ENCODE results near the gene TBX3. TPM values are rescaled to one million over a fixed set of nuclear protein-coding genes. Genes with fewer than 3 reads are reported as not detected.
"Not testable (repeated sequence)": the region's sequence is repeated elsewhere in the genome, so short reads cannot be mapped to it uniquely, and the experiment has no call there.

TBX3 gene
- not detected for total RNA-seq

DNA sequence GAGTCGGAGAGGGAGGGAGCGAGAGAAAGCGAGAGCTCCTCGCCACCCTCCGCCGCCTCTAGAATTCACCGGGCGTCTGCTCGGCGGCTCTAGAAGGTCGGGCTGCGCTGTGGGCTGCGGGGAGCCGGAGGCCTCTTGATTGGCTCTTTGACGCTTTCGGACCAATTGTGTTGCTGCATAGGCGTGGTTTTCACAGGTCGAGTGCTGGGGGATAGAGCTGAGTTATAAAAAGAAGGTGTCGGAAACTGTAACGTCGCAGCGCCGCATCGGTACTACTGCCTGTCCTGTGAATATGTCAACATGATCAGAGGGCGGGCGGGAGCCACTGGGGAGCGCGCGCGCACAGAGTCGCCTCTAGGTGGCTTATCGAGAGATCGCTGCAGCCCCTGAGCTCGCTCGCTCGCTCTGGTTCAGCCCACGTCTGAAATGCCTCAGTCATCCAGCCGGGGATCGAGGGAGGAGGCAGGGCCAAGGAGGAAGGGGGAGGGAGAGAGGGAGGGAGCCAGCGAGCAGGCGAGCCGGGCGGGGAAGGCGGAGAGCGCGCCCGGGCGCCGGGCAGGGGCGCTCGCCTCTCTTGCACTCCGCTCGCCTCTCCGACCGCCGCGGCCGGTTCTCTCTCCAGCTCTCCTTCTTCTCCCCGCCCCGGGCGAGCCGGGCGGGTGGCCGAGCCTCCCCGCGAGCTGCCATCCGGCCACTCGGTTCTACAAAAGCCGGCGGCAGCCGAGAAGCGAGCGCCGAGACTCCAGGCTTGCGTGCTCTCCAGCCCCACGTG is at the start of gene TBX3:
Gene TBX3 (minus strand): TSS at position 78 of the 772 bp plus-strand sequence. CDS start 975 bp downstream, outside the sequence.
- Mint-ChIP-seq H3K27ac (peak within 1 kb of the TSS; percentile 69), H3K9me3 (ENCODE audit: insufficient read depth) (peaks cover 11% of the 10 kb centered on the region), H3K36me3 (ENCODE audit: low read depth) (peaks cover 7% of the 10 kb centered on the region), H3K4me3 (peak within 1 kb of the TSS; percentile 65), H3K27me3 (ENCODE audit: low read depth) (peaks cover 90% of the 10 kb centered on the region), H3K4me1 (ENCODE audit: low read depth) (peaks cover 14% of the 10 kb centered on the region)
- peak; percentile 53 for DNase-seq
- CTCF ChIA-PET = no interaction called here
- peak; percentile 63 for ATAC-seq
- POLR2A ChIA-PET = no interaction called here

DNA sequence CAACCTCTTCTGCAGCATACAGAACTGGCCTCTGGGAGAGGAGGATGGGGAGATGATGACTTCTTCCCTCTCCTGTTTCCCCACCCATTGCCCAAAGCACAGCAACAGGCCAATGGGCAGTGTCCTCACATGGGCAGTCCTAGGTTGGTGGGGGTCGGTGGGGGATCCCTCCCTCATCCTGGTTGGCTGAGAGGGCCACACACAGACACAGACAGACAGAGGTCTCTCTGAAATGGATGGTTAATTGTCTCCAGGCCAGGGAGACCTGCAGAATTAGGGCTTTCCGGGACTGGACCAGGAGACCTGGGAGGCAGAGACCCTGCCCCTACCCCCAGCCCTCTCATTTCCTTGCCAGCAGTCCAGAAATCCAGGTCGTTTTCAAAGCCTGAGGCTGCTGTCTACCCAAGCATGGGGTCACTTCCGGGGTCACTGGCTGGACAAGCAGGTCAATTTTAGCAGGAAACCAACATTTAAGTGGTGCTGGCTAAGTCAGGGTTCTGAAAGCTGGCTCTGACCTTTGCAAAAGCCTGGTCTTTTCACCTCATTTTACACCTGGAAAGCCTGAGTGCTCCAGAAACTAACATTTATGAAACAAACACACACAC is 48.6 kb upstream of the TBX3 start:
- Mint-ChIP-seq H3K4me1 (ENCODE audit: low read depth) (no peaks in the 10 kb centered on the region), H3K36me3 (ENCODE audit: low read depth) (no peaks in the 10 kb centered on the region), H3K27ac (no peak overlapping the region), H3K4me3 (no peak overlapping the region), H3K27me3 (ENCODE audit: low read depth) (peaks cover 22% of the 10 kb centered on the region), H3K9me3 (ENCODE audit: insufficient read depth) (no peaks in the 10 kb centered on the region)
- ChIA-PET CTCF (no interaction called here), POLR2A (no interaction called here)
- DNase-seq (no peak), ATAC-seq (no peak)

DNA sequence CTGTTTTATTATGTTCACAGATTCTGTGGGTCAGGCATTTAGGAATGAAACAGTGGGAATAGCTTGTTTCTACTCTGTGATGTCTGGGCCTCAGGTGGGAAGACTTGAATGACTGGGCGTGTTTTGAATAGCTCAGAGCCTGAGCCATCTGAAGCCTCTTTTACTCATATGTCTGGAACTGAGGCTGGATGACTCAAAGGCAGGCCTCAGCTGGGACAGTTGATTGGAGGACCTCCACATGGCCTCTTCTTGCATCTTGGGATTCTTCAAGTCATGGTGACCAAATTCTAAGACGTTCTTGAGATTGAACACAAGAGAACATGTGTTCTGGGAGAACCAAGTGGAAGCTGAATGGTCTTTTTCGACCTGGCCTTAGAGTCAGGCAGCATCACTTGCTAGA is 45.8 kb upstream of the TBX3 start:
- DNase-seq (no peak), ATAC-seq (no peak)
- Mint-ChIP-seq H3K9me3 (ENCODE audit: insufficient read depth) (no peaks in the 10 kb centered on the region), H3K27me3 (ENCODE audit: low read depth) (peaks cover 4% of the 10 kb centered on the region), H3K36me3 (ENCODE audit: low read depth) (no peaks in the 10 kb centered on the region), H3K27ac (no peak overlapping the region), H3K4me3 (no peak overlapping the region), H3K4me1 (ENCODE audit: low read depth) (no peaks in the 10 kb centered on the region)
- POLR2A ChIA-PET = no interaction called here
- CTCF ChIA-PET = no interaction called here

DNA sequence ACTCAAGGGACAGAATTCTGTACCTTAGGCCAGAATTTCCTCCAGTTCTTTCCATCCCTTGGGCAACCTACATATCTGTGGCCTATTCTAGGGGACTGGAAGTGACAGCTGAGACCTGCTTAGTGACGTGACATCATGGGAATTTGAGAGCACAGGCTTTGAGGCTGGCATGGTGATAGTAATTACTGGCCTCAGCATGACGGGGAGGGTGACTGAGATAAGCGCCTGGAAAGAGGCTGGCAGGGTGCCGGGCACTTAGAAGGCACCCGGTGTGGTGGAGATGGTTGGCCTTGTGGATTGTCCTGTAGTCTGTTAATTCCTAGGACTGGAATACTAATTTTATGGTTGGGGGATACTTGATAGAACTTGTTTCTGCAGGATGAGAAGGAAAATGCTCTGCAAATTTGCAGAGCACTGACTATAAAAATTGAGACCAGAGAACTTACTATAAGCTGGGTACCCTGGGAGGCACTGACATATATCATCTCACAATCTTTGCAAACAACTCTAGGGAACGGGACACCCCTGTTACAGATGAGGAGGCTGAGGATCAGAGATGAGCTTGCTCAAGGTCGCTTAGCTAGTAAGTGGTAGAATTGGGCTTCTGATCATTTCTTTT is 42.2 kb upstream of the TBX3 start:
- no peaks in the 10 kb centered on the region for H3K36me3 Mint-ChIP-seq (ENCODE audit: low read depth)
- ATAC-seq (no peak), DNase-seq (no peak)
- H3K4me1 Mint-ChIP-seq (ENCODE audit: low read depth) = no peaks in the 10 kb centered on the region
- no peak overlapping the region for H3K27ac Mint-ChIP-seq
- no peak overlapping the region for H3K4me3 Mint-ChIP-seq
- ChIA-PET CTCF (no interaction called here), POLR2A (no interaction called here)
- no peaks in the 10 kb centered on the region for H3K9me3 Mint-ChIP-seq (ENCODE audit: insufficient read depth)
- no peaks in the 10 kb centered on the region for H3K27me3 Mint-ChIP-seq (ENCODE audit: low read depth)

DNA sequence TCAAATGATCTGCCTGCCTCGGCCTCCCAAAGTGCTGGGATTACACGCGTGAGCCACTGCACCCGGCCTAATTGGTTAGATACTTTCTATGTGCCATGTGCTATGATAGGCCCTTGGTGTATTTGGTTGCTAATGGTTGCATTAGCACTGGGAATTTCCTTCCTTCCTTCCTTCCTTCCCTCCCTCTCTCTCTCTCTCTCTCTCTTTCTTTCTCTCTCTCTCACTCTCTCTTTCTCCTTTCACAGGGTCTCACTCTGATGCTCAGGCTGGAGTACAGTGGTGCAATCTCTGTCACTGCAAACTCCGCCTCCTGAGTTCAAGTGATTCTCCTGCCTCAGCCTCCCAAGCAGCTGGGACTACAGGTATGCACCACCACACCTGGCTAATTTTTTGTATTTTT is 38.2 kb upstream of the TBX3 start:
- DNase-seq; H3K9me3 Mint-ChIP-seq (ENCODE audit: insufficient read depth); H3K4me1 Mint-ChIP-seq (ENCODE audit: low read depth); H3K27ac Mint-ChIP-seq; H3K4me3 Mint-ChIP-seq; POLR2A ChIA-PET; ATAC-seq; H3K27me3 Mint-ChIP-seq (ENCODE audit: low read depth); H3K36me3 Mint-ChIP-seq (ENCODE audit: low read depth); CTCF ChIA-PET: not testable (repeated sequence)

DNA sequence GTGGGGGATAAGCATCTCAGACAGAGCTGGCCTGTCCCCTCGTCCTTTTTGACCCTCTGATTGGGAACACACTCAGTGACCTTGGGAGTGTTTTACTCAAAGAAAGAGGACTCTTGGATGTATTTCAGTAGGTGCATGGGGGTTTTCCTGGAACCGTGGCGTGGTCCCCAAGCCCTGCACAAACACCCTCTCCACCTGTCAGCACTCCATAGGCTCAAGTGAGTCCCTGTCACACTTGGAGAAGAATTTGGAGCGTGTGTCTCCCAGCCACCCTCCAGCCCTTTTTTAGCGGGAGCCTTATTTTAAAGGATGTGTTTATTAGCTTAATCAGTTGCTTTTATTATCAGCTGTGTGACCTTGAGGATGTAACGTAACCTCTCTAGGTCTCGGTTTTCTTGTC is 37.3 kb upstream of the TBX3 start:
- Mint-ChIP-seq H3K27ac (no peak overlapping the region), H3K4me3 (no peak overlapping the region), H3K4me1 (ENCODE audit: low read depth) (no peaks in the 10 kb centered on the region), H3K27me3 (ENCODE audit: low read depth) (no peaks in the 10 kb centered on the region), H3K9me3 (ENCODE audit: insufficient read depth) (peaks cover 1% of the 10 kb centered on the region), H3K36me3 (ENCODE audit: low read depth) (no peaks in the 10 kb centered on the region)
- DNase-seq = no peak
- ChIA-PET CTCF (no interaction called here), POLR2A (no interaction called here)
- no peak for ATAC-seq

DNA sequence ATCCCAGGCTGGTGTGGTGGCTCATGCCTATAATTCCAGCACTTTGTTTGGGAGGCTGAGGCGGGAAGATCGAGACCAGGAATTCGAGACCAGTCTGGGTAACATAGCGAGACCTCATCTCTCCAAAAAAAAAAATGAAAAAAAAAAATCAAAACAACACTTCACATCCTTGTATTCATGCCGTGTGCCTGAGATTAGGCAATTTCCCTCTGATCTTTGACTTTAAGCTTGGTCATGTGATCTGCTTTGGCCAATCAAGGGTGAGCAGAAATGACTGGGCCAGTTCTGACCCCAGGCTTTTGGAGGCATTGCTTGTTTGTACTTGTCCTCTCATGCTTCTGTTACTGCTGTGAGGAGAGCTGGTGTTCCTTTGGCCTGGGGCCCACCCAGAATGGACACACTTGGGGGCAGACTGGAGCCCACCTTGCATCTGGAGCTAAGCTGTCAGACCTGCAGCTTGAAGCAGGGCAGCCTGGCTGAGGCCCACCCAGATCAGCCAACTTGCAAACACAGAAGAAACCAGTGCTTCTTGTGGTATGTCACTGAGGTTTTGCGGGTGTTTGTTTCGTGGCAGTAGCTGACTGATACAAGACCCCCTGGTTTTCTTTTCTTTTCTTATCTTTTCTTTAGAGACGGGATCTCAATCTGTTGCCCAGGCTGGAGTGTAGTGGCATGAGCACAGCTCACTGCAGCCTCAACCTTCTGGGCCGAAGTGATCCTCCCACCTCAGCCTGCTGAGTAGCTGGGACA is 29.7 kb upstream of the TBX3 start:
- CTCF ChIA-PET = no interaction called here
- DNase-seq (no peak), ATAC-seq (no peak)
- Mint-ChIP-seq H3K27me3 (ENCODE audit: low read depth) (no peaks in the 10 kb centered on the region), H3K4me1 (ENCODE audit: low read depth) (no peaks in the 10 kb centered on the region), H3K36me3 (ENCODE audit: low read depth) (no peaks in the 10 kb centered on the region), H3K9me3 (ENCODE audit: insufficient read depth) (peaks cover 3% of the 10 kb centered on the region), H3K4me3 (no peak overlapping the region), H3K27ac (no peak overlapping the region)
- POLR2A ChIA-PET = no interaction called here

DNA sequence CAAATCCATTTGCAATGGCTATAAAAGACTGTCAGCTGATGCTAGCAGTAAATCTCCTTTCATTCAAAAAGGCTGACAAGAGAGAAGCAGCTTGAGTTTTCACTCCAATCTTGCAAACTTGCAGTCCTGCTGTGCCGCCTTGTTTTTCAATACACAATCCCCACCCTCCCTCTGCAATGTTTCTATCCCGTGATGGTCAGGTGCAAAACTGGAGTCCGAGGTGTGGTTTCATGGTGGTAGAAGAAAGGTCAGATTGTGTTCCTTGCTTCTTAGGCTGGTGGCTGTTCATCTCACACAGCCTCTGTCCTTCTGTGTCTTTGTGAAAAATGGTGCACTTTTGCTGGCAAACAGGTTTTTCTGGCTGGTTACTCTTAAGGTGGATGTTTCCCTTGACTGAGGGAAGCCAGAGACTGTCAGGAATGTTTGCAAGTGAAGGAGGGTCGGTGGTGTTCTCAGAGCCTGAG is 27.7 kb upstream of the TBX3 start:
- Mint-ChIP-seq H3K36me3 (ENCODE audit: low read depth) (no peaks in the 10 kb centered on the region), H3K4me1 (ENCODE audit: low read depth) (no peaks in the 10 kb centered on the region), H3K9me3 (ENCODE audit: insufficient read depth) (peaks cover 3% of the 10 kb centered on the region), H3K27me3 (ENCODE audit: low read depth) (no peaks in the 10 kb centered on the region), H3K27ac (no peak overlapping the region), H3K4me3 (no peak overlapping the region)
- ChIA-PET CTCF (no interaction called here), POLR2A (no interaction called here)
- DNase-seq (no peak), ATAC-seq (no peak)

DNA sequence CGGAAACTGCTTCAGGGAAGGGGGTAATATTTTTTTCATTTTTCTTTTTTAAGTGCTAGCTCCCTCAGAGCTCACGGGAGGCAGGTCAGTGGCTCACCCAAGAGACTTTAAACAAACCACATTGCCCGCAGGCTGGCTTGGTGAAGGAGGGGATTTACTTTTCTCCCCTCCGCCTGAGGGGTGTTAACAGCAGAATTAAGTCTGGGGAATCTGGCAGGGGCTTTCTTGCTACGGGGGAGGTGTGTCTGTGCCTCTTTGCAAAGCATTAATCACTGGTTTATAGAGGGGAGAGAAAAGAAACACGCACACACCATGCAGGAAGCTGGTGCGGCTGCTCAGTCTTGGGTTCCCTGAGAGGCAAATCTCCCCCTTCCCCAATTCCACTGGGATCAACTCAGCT is 26.2 kb upstream of the TBX3 start:
- Mint-ChIP-seq H3K9me3 (ENCODE audit: insufficient read depth) (no peaks in the 10 kb centered on the region), H3K4me1 (ENCODE audit: low read depth) (no peaks in the 10 kb centered on the region), H3K27me3 (ENCODE audit: low read depth) (no peaks in the 10 kb centered on the region), H3K27ac (no peak overlapping the region), H3K36me3 (ENCODE audit: low read depth) (no peaks in the 10 kb centered on the region), H3K4me3 (no peak overlapping the region)
- POLR2A ChIA-PET = no interaction called here
- DNase-seq = no peak
- ATAC-seq = no peak
- CTCF ChIA-PET = no interaction called here

DNA sequence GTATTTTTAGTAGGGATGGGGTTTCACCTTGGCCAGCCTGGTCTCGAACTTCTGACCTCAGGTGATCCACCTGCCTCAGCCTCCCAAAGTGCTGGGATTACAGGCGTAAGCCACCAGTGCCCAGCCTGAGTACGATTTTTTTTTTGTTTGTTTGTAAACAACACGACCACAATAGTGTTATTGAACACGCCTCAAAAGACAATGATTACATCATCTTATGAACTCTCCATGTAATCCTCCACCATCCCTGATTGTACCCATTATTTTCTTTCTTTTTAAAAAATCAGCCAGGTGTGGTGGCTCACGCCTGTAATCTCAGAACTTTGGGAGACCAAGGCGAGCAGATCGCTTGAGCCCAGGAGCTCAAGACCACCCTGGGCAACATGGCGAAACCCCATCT is 25.1 kb upstream of the TBX3 start:
- H3K27me3 Mint-ChIP-seq (ENCODE audit: low read depth) = no peaks in the 10 kb centered on the region

DNA sequence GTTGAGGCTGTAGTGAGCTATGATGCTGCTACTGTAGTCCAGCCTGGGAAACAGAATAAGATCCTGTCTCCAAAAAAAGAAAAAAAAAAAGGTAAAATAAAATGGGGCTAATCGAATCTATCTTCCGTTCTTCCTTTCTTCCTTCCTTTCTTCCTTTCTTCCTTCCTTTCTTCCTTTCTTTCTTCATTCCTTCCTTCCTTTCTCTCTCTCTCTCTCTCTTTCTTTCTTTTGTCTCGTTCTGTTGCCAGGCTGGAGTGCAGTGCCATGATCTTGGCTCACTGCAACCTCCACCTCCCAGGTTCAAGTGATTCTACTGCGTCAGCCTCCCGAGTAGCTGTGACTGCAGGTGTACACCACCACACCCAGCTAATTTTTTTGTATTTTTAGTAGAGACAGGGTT is 24.6 kb upstream of the TBX3 start:
- POLR2A ChIA-PET; DNase-seq; H3K4me3 Mint-ChIP-seq; H3K9me3 Mint-ChIP-seq (ENCODE audit: insufficient read depth); H3K4me1 Mint-ChIP-seq (ENCODE audit: low read depth); H3K36me3 Mint-ChIP-seq (ENCODE audit: low read depth); H3K27me3 Mint-ChIP-seq (ENCODE audit: low read depth); H3K27ac Mint-ChIP-seq; ATAC-seq; CTCF ChIA-PET: not testable (repeated sequence)

More for the DNA sequence above, 25.1 kb upstream of the TBX3 start:
- Mint-ChIP-seq H3K36me3 (ENCODE audit: low read depth) (no peaks in the 10 kb centered on the region), H3K4me1 (ENCODE audit: low read depth) (no peaks in the 10 kb centered on the region), H3K27ac (no peak overlapping the region), H3K9me3 (ENCODE audit: insufficient read depth) (no peaks in the 10 kb centered on the region), H3K4me3 (no peak overlapping the region)
- no peak for ATAC-seq
- ChIA-PET POLR2A (no interaction called here), CTCF (no interaction called here)
- DNase-seq = no peak

DNA sequence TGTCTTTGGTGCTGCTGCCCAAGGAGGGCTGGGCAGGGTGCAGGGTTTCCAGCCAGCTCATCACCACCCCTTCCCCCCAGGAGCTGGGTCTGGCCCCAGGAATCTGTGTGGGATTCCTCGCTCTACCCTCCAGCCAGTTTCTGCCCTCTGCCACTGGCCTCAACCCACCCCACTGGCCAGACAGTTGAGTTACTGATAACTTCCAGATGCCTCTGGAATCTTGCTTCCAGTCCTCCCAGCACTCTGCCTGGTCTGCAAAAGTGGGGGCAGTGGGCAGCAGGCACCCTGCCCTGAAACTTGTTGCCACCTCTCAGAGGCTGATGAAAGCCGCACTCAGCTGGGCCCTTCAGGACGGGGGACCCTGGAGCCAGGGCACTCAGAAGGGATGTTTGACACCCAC is 20.1 kb upstream of the TBX3 start:
- peaks cover 34% of the 10 kb centered on the region for H3K27me3 Mint-ChIP-seq (ENCODE audit: low read depth)
- no peaks in the 10 kb centered on the region for H3K9me3 Mint-ChIP-seq (ENCODE audit: insufficient read depth)
- POLR2A ChIA-PET = no interaction called here
- no peak for DNase-seq
- no peaks in the 10 kb centered on the region for H3K36me3 Mint-ChIP-seq (ENCODE audit: low read depth)
- ATAC-seq = no peak
- H3K27ac Mint-ChIP-seq = no peak overlapping the region
- no peak overlapping the region for H3K4me3 Mint-ChIP-seq
- CTCF ChIA-PET = no interaction called here
- no peaks in the 10 kb centered on the region for H3K4me1 Mint-ChIP-seq (ENCODE audit: low read depth)

Data from activated CD8-positive, alpha-beta T cell treated with anti-CD3 and anti-CD28 coated beads, Interleukin-2, amount 10 ng/mL, durations not matched to agents 7 days and 5 days (primary cell).